Psoas muscle (tissue), 8 donors: ENCODE data around the gene PTPN9. TPM values are rescaled to one million over a fixed set of nuclear protein-coding genes. Genes with fewer than 3 reads are reported as not detected.
"Not testable (repeated sequence)": the region's sequence is repeated elsewhere in the genome, so short reads cannot be mapped to it uniquely, and the experiment has no call there.

Experiments used
- ATAC-seq, 4 donors: fragments of 200-7000 bp; cut with Tn5 transposase; one replicate each; pipeline ENCODE4 v1.9.1; 2020; ENCODE audit warnings: moderate library complexity in 3 of 4, mild to moderate bottlenecking in 2 of 4
- DNase-seq, 2 donors: peaks; one replicate each; pipeline ENCODE4 v3.0.0-alpha.2; 2020
- H3K27ac ChIP-seq: fragments of 200-600 bp; one replicate; pipeline ENCODE4 v1.8.0; 2022
- H3K27me3 ChIP-seq, 3 donors: fragments of 200-600 bp in 1 of 3; one replicate each; pipeline versions ENCODE4 v1.6.1 to v1.8.0; 2013 to 2022; ENCODE audit warnings: low read length in 2 of 3, mild to moderate bottlenecking in 2 of 3, moderate library complexity in 1 of 3; ENCODE audit not compliant: insufficient read depth in 3 of 3
- H3K36me3 ChIP-seq, 2 donors: fragments of 200-600 bp in 1 of 2; one replicate each; pipeline versions ENCODE4 v1.6.1 to v1.8.0; 2013 to 2022; ENCODE audit warnings: low read depth in 1 of 2, mild to moderate bottlenecking in 1 of 2, moderate library complexity in 1 of 2; ENCODE audit not compliant: insufficient read depth in 1 of 2
- H3K4me1 ChIP-seq: fragments of 200-600 bp; one replicate; pipeline ENCODE4 v1.8.0; 2022
- H3K4me3 ChIP-seq: fragments of 200-600 bp; one replicate; pipeline ENCODE4 v1.8.0; 2022; ENCODE audit warnings: mild to moderate bottlenecking
- H3K9me3 ChIP-seq: fragments of 200-600 bp; one replicate; pipeline ENCODE4 v1.8.0; 2022
- CTCF ChIP-seq: fragments of 200-600 bp; IDR thresholded peaks from one replicate; pipeline ENCODE4 v1.8.0; 2022; ENCODE audit warnings: antibody characterized with exemption
- WGBS, 3 donors: extraction: QIAGEN DNeasy Blood & Tissue Kit; methylation state at CpG; one replicate each; pipeline versions ENCODE4 v1.1.6 to v1.1.7; 2013; 5-methylcytosine and 5-hydroxymethylcytosine counted together
- intact Hi-C, 2 donors: fragments of 100-400 bp; cut with DNase I; formaldehyde crosslinking; loops; one replicate each; pipeline versions ENCODE4 v1.11.0 to v1.14.2; 2022
- polyA plus RNA-seq, 3 donors: library from polyadenylated mRNA; stranded (reverse); fragments of 200-250 nt; gene quantifications; one replicate each; pipeline ENCODE4 v1.2.3, GENCODE V29; 2013
- total RNA-seq, 4 donors: library from RNA; stranded (reverse); fragmentation: NEBNext Ultra II Directional in 2 of 4; extraction: Animal tissue kit (Norgen Biotek cat#: 25700) in 2 of 4; gene quantifications; one replicate each; pipeline versions ENCODE4 v1.2.1 to v1.2.4, GENCODE V29; 2021 to 2023
- donor health status: healthy with polysubstance abuse.
- donor health status: DM: no; HTN: no; CAD: no; lungs with moderate emphysema.
- donor health status: Bipolar disorder and iron deficiency.
- donor health status: healthy.
- donor health status: DM: yes; HTN: yes; CAD: no.
- donor health status: DM: no; HTN: no; CAD: no.
- donor health status: DM: no; HTN: no; CAD: no.
- donor health status: DM: yes; HTN: yes; CAD: no.

The PTPN9 gene
- total and polyA plus RNA-seq, 7 donors = 2.3 to 6.9 (median 5.5) TPM

GRCh38 chr15:75493732-75494131, 85.4 kb downstream of the PTPN9 start:
- Histone ChIP-seq H3K36me3 (peaks cover 0 to 29% of the 10 kb centered on the region in 2 donors), H3K4me1 (no peaks in the 10 kb centered on the region), H3K27me3 (no peaks in the 10 kb centered on the region), H3K27ac (no peak overlapping the region), H3K9me3 (no peaks in the 10 kb centered on the region), H3K4me3 (no peak overlapping the region)
- intact Hi-C loops = no loop called here
- 96 to 98% (median 98%) methylated on average over 4 of the region's 4 CpGs for WGBS, 3 donors
- DNase-seq = no peak
- TF ChIP-seq CTCF = no peak
- ATAC-seq = no peak

- DNase-seq = no peak
- Histone ChIP-seq H3K4me1 (no peaks in the 10 kb centered on the region), H3K27me3 (no peaks in the 10 kb centered on the region), H3K9me3 (no peaks in the 10 kb centered on the region), H3K36me3 (peaks cover 0 to 39% of the 10 kb centered on the region in 2 donors), H3K27ac (no peak overlapping the region), H3K4me3 (no peak overlapping the region)
- 76 to 79% (median 79%) methylated on average over 1 of the region's 1 CpG for WGBS, 3 donors
- TF ChIP-seq CTCF = no peak
- intact Hi-C loops = no loop called here
- no peak for ATAC-seq
These were observed 95.2 kb downstream of the PTPN9 start for GRCh38 chr15:75483961-75484360.

GRCh38 chr15:75483556-75483955, 95.6 kb downstream of the PTPN9 start:
- H3K9me3 ChIP-seq, H3K4me1 ChIP-seq, DNase-seq, H3K27me3 ChIP-seq, H3K4me3 ChIP-seq, H3K27ac ChIP-seq, intact Hi-C loops, ATAC-seq: not testable (repeated sequence)
- 77 to 83% (median 78%) methylated on average over 5 of the region's 5 CpGs for WGBS, 3 donors
- peaks cover 0 to 39% of the 10 kb centered on the region in 2 donors for H3K36me3 ChIP-seq

GRCh38 chr15:75483106-75483505, 96.0 kb downstream of the PTPN9 start:
- Histone ChIP-seq H3K9me3 (no peaks in the 10 kb centered on the region), H3K27me3 (no peaks in the 10 kb centered on the region), H3K36me3 (peaks cover 0 to 36% of the 10 kb centered on the region in 2 donors), H3K4me1 (no peaks in the 10 kb centered on the region), H3K4me3 (no peak overlapping the region), H3K27ac (no peak overlapping the region)
- TF ChIP-seq CTCF = no peak
- WGBS, 3 donors = 96 to 98% (median 98%) methylated on average over 1 of the region's 1 CpG
- DNase-seq (no peak), ATAC-seq (no peak)
- intact Hi-C loops = no loop called here

GRCh38 chr15:75480463-75480862, 98.7 kb downstream of the PTPN9 start:
- peaks cover 0 to 36% of the 10 kb centered on the region in 2 donors for H3K36me3 ChIP-seq
- H3K27ac ChIP-seq, intact Hi-C loops, ATAC-seq, H3K27me3 ChIP-seq, H3K4me3 ChIP-seq, DNase-seq, H3K4me1 ChIP-seq, H3K9me3 ChIP-seq: not testable (repeated sequence)
- 97 to 99% (median 98%) methylated on average over 31 to 54 of the region's 54 CpGs for WGBS, 3 donors

GRCh38 chr15:75479670-75480069, 99.4 kb downstream of the PTPN9 start:
- Histone ChIP-seq H3K9me3 (no peaks in the 10 kb centered on the region), H3K27ac (no peak overlapping the region), H3K27me3 (no peaks in the 10 kb centered on the region), H3K36me3 (peaks cover 0 to 43% of the 10 kb centered on the region in 2 donors), H3K4me1 (no peaks in the 10 kb centered on the region), H3K4me3 (no peak overlapping the region)
- DNase-seq (no peak), ATAC-seq (no peak)
- intact Hi-C loops = no loop called here
- no peak for TF ChIP-seq CTCF
- 88 to 99% (median 92%) methylated on average over 2 of the region's 2 CpGs for WGBS, 3 donors

GRCh38 chr15:75477094-75477493, 102.0 kb downstream of the PTPN9 start:
- H3K27me3 ChIP-seq, H3K9me3 ChIP-seq, intact Hi-C loops, H3K4me3 ChIP-seq, H3K27ac ChIP-seq, ATAC-seq, DNase-seq, H3K4me1 ChIP-seq: not testable (repeated sequence)
- WGBS, 3 donors = 98 to 99% (median 98%) methylated on average over 5 of the region's 5 CpGs
- peaks cover 0 to 59% of the 10 kb centered on the region in 2 donors for H3K36me3 ChIP-seq
